Measurements from ENCODE around the gene BSN.

Gene BSN

DNA sequence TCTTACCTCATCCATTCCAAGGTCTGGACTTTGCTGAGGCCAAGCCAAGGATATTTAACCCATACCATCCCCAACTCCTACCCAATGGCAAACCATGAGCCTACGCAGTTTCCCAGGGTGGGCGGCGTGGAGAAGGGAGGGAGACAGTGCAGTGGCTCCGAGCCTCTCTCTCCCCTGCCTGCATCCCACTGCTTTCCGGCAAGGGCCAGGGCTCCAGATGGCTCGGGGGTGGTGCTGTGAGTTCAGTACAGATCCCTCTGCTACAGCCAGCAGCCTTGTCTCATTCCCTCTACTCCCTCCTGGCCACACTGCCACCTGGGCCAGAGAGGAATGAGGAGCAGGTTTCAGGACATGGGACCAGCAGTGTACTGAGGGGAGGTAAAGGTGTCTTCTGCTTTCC lies 75.6 kb downstream of the BSN start:
- no peak for DNase-seq

DNA sequence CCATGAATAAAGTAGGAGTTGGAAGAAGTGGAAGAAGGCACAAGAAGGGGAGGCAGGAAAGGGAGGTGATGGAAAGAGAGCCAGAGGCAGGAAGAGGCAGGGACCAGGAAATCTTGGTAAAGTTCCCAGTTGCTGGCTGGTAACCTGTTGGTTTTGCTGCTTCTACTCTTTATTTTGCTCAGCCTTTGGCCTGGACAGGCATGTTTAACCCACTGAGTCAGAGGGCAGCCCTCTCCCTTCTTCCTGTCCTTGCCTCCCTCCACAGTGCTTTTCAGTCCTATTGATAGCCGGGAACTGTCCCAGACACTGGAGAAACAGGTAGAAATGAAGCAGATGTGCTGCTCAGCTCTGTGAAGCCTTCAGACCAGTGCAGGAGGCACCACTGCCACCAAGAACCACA lies 76.5 kb downstream of the BSN start:
- DNase-seq: no peak

DNA sequence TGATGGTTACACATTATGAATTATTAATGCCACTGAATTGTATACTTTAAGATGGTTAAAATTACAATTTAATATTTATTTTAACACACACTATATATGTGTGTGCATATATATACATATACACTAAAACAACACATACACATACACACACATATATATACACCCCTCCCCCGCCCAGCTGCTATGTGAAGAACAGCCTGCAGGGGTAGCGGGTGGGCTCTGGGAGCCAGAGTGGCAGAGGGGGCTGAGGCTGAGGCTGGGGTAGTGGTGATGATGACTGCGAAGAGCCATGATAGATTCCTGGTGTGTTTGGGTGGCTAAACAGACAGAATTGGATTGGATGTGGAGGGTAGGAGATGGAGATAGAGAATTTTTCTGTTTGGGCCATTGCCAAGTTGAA lies 80.5 kb downstream of the BSN start:
- DNase-seq: no peak

DNA sequence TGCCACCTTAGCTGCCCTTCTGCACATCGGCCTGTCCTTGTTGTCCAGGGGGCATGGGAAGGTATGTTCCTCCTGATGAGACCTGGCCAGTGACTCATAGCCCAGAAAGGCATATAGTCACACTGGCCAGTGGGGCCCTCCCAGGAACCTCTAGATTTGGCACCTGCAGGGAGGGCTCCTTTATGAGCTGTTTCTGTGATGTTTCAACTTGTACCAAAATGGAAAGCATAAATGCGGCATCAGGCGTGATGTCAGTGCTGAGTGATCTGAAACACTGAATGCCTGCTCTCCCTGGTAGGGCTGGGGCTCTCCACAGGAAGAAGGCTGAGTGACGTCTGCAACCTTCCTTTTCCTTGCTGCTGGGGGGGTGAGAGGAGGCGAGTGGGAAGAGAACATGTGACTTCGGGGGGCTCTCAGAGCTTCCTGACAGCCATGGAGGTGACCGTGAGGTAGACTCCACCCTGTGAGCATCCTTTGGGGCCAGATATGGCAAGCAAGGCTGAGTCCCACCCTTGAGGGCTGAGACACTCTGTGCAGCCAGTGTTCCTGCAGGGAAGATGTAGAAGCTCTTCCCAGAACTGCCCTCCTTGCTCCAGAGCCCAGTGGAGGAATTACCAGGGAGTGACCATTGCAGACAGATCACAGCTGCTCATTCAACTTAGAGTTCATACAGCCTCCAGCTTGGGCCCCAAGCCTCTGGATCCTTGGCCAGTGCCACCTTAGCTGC lies 82.8 kb downstream of the BSN start:
- DNase-seq: no peak

DNA sequence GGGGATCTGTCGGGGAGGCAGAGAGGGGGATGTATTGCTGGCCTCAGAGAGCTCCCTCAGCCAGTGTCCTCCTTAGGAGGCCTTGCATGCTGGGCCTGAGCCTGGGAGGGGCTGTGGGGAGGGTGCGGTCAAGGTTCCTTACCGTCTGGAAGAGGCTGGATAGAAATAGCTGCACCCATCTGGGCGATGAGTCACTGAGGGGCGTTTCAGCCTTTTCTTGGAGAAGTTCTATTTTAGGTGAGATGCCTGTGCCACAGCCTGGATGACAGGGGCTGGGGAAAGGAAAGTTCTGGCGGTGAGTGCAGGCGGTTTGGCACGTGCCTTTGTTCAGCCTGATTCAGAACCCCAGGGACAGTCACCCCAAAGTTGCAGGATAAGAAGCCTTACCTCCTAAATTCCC lies 84.2 kb downstream of the BSN start:
- DNase-seq: no peak

DNA sequence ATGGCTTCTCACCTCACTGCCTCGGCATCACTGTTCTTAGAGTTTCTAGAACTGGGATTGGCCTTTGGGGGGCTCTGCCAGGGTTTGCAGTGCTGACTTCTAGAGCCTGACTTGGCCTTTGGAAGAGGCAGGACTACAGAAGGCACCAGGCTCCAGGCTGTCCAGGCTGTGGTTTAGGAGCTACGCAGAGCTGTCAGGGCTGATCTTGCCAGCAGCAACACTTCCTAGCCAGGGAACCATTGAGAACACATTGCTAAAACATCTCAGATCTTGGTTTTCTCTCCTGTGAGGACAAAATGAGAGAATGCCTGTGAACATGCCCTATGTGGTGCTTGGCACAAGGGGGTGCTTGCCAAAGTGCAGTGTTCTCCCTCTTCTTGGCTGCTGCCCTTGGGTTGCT lies 85.3 kb downstream of the BSN start:
- DNase-seq: no peak

DNA sequence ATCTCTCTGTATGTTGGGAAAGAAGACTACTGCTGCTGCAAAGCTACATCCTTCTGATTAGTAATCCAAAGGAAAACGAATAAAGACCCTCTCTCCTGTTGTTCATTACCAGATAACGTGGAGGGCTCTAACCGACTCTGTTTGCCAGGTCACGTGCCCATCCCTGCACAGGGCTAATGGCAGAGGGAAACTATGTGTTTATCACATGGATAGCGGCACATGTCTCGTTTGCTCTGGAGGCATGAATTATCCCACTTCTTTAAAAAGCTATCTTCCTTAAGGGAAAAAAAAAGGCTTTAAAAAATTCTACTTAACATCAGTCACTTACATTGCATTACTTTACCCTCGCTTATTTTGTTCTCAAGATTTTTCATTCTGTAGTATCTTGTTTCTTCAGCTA lies 87.0 kb downstream of the BSN start:
- DNase-seq: no peak

DNA sequence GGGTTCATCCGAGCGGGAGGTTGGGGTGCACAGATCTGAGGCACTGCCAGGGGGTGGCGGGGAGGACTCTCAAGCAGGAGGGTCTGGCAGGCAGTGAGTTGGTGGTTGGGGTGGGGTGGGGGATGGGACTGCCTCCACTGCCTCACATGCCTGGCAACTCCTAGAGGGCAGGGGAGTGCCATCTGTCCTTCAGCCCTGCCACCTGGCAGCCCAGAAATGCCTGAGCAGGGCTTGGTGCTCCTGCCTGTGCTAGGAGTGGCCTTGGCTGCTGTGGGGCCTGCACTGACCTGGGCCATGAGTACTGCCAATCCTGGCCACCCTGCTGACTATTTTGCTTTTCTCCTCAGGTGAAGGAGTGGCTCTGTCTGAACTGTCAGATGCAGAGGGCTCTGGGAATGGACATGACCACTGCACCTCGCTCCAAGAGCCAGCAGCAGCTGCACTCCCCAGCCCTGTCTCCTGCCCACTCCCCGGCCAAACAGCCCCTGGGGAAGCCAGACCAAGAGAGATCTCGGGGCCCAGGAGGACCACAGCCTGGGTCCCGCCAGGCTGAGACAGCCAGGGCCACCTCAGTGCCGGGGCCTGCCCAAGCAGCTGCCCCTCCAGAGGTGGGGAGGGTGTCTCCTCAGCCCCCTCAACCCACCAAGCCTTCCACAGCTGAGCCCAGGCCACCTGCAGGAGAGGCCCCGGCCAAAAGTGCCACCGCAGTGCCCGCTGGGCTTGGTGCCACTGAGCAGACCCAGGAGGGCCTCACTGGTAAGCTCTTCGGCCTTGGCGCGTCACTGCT lies 87.8 kb downstream of the BSN start:
- no peak for DNase-seq

DNA sequence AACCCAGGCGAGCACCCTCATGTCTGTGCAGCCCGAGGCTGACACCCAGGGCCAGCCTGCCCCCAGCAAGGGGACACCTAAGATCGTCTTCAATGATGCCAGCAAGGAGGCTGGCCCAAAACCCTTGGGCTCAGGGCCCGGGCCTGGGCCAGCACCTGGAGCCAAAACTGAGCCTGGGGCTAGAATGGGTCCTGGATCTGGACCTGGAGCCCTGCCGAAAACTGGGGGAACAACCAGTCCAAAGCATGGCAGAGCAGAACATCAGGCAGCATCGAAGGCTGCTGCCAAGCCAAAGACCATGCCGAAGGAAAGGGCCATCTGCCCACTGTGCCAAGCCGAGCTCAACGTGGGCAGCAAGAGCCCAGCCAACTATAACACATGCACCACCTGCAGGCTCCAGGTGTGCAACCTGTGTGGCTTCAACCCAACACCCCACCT lies 88.5 kb downstream of the BSN start:
- no peak for DNase-seq

DNA sequence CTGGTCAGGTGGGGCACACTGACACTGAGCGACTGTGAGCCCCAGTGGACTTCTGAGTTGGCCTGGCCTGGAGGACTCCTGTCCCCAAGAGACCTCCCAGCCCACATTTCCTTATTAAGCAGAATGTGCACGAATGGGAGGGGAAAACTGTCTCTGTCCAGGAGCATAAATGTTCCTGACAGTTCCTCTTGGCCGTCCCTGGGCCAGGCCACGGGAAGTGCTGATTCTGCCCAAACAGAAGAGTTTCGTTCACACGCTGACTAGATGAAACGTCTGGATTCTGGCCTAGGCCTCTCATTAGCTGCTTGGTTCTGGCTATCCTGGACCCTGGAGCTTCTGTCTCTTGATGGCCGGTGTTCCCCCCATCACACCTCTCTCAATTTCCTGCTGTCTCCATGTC lies 90.4 kb downstream of the BSN start:
- no peak for DNase-seq

DNA sequence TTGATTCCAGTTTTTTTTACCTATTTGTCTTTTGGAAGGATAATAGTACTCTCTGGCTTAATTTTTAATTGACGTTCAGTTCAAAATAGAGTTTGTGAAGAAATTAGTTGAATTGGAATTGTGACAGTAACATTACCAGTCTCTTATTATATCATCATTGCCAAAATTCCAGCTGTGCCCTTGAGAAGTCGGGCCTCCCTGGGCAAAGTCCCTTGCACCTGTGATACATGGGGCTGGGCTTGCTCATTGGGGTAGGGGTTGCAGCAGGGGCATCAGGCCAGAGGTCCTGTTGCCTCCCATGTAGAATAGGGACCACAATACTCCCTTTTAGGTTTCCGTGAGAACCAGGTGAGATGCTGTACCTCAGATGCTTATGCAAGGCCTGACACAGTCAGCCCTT lies 92.0 kb downstream of the BSN start:
- no peak for DNase-seq

DNA sequence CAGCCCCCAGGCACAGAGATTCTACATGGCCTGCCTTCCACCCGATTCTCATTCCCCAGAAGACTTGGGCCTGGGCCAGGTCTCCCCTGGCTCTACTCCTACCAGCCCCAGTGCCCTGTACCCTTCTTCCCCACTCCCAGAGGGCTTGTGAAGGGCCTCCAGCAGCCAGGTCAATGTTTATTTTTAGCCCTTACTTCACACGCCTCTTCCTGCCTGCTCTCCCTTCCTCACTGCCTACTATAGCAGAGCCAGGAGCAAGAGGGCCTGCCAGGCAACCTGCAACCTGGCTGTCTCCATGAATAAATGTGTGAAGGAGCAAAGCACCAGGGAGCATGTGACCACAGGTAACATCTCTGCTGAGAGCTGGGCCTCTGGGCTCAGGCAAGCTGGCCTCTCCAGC lies 93.5 kb downstream of the BSN start:
- DNase-seq: no peak

DNA sequence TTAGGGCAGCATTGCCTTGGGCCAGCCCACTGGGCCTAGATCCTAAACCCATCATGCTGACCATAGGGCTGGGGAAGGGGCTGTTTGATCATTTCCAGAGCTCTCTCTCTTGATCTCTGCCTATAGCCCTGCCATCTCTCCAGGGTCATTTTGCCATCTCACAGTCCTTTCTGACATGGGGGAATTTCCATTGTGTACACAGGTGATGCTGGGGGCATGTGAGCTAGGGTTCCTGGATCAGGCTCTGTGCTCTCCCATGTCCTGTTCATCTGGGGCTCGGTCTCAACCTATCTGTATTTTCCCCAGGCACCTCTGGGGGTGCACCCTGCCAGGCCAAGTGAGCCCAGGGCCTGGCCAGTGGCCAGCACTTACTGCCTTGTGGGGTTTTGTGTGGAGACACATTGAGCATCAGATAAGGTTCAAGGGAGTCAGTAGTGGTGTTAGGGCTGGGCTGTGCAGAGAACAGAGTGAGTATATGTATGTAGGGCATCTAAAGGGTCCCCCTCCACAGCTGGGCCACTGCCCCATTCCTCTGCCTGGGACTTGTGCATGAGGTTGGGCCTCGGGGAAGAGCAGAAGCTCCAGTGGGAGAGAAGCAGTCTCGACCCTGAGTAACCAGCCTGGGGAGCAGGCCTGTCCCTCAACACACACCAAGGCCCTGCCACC lies 94.2 kb downstream of the BSN start:
- no peak for DNase-seq

DNA sequence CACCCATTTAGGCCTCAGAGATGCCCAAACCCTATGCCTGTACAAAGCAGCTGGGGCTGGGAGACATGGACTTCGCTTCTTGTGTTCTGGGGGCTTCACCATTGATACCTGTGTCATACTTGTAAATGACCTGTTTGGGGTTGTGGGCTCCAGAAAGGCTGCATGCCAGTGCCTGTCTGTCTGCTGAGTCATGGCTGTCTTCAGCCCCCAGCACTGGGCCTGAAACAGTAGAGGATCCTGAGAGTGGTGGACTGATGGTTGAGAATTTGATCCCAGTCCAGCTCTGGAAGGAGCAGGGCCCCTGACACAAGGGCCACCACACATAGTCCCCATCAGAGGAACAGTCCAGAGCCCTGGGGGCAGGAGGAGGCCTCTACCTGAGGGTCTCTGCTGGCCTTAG lies 95.3 kb downstream of the BSN start:
- DNase-seq: no peak

DNA sequence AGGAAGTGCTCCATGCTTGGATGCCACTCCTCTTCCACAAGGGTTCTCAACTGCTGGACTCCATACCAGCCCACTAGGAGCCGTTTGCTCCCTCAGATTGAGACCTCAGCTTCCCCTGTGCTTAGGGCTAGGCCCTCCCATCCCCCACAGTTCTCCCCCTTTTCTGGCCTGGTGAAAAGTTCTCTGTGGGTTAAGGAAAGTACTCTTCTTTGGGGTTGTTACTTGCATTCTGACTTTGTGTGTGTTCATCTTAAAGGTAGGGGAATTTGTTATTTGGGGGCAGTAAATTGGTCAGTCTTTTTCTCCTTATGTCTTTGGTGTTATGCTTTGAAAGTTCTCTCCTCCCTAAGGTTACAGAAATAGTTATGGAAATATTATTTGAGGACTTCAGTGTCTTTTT lies 95.9 kb downstream of the BSN start:
- DNase-seq: no peak

DNA sequence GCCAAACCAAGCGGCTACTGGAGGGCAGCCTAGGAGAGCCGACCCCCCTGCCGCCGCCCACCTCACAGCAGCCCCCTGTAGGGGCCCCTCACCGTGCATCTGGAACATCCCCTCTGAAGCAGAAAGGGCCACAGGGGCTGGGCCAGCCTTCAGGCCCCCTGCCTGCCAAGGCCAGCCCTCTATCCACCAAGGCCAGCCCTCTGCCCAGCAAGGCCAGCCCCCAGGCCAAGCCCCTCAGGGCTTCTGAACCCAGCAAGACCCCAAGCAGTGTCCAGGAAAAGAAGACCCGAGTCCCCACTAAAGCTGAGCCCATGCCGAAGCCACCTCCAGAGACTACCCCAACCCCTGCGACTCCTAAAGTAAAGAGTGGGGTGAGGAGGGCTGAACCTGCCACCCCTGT lies 96.4 kb downstream of the BSN start:
- no peak for DNase-seq

DNA sequence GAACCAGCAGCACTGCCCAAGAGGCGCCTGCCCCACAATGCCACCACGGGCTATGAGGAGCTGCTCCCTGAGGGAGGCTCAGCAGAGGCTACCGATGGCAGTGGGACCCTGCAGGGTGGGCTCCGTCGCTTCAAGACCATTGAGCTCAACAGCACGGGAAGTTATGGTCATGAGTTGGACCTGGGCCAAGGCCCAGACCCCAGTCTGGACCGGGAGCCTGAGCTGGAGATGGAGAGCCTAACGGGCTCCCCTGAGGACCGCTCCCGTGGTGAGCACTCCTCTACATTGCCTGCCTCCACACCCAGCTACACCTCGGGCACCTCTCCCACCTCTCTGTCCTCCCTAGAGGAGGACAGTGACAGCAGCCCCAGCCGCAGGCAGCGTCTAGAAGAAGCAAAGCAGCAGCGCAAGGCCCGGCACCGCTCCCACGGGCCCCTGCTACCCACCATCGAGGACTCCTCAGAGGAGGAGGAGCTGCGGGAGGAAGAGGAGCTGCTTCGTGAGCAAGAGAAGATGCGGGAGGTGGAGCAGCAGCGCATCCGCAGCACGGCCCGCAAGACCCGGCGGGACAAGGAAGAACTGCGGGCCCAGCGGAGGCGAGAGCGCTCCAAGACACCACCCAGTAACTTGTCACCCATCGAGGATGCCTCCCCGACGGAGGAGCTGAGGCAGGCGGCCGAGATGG lies 98.1 kb downstream of the BSN start:
- DNase-seq: no peak

DNA sequence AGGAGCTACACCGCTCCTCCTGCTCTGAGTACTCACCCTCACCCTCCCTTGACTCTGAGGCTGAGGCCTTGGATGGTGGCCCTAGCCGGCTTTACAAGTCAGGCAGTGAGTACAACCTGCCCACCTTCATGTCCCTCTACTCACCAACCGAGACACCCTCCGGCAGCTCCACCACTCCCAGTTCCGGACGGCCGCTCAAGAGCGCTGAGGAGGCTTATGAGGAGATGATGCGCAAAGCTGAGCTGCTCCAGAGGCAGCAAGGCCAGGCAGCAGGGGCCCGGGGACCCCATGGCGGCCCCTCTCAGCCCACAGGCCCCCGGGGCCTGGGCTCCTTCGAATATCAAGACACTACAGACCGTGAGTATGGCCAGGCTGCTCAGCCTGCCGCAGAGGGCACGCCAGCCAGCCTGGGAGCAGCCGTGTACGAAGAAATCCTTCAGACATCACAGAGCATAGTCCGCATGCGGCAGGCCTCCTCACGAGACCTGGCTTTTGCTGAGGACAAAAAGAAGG lies 98.7 kb downstream of the BSN start:
- DNase-seq: no peak

DNA sequence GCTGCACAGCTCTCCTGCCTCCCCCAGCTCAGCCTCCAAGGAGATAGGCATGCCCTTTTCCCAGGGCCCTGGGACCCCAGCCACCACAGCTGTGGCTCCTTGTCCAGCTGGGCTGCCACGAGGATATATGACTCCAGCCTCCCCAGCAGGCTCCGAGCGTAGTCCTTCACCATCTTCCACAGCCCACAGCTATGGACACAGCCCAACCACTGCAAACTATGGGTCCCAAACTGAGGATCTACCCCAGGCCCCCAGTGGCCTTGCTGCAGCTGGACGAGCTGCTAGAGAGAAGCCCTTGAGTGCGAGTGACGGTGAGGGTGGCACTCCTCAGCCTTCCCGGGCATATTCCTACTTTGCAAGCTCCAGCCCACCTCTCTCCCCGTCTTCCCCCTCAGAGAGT lies 99.3 kb downstream of the BSN start:
- no peak for DNase-seq

DNA sequence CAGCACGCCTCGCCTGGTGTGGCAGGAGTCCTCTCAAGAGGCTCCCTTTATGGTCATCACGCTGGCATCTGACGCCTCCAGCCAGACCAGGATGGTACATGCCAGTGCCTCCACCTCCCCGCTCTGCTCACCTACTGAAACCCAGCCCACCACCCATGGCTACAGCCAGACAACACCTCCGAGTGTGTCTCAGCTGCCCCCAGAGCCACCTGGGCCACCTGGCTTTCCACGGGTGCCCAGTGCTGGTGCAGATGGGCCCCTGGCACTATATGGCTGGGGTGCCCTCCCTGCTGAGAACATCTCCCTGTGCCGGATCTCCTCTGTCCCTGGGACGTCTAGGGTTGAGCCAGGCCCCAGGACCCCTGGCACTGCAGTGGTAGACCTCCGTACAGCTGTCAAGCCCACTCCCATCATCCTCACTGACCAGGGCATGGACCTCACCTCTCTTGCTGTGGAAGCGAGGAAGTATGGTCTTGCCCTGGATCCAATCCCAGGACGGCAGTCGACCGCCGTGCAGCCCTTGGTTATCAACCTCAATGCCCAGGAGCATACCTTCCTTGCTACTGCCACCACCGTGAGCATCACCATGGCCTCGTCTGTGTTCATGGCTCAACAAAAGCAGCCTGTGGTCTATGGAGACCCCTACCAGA lies 100.0 kb downstream of the BSN start:
- no peak for DNase-seq

DNA sequence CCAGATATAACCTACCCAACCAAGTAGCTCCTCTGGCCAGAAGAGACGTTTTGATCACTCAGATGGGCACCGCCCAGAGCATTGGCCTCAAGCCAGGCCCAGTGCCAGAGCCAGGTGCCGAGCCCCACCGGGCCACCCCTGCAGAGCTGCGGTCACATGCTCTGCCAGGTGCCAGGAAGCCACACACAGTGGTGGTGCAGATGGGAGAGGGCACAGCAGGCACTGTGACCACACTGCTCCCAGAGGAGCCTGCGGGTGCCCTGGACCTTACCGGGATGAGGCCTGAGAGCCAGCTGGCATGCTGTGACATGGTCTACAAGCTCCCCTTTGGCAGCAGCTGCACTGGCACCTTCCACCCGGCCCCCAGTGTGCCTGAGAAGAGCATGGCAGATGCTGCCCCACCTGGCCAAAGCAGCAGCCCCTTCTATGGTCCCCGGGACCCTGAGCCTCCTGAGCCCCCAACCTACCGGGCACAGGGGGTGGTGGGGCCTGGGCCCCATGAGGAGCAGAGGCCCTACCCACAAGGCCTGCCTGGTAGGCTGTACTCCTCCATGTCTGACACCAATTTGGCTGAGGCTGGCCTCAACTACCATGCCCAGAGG lies 100.8 kb downstream of the BSN start:
- DNase-seq: no peak

DNA sequence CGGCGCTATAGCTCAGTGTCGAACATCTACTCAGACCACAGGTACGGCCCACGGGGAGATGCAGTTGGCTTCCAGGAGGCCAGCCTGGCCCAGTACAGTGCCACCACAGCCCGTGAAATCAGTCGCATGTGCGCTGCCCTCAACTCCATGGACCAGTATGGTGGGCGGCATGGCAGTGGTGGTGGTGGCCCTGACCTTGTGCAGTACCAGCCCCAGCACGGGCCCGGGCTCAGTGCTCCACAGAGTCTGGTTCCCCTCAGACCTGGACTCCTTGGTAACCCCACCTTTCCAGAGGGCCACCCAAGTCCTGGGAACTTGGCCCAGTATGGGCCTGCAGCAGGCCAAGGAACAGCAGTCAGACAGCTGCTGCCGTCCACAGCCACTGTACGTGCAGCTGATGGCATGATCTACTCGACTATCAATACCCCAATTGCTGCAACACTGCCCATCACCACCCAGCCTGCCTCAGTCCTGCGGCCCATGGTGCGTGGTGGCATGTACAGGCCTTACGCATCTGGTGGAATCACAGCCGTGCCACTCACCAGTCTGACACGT lies 101.5 kb downstream of the BSN start:
- DNase-seq: no peak
